Measurements from ENCODE around the gene NPIPA3. TPM values are rescaled to one million over a fixed set of nuclear protein-coding genes. Genes with fewer than 3 reads are reported as not detected.
"Not testable (repeated sequence)": the region's sequence is repeated elsewhere in the genome, so short reads cannot be mapped to it uniquely, and the experiment has no call there.

The NPIPA3 gene
- total RNA-seq (0.28 and 2.2 TPM in 2 replicates), polyA plus RNA-seq (not detected in 2 replicates)

GRCh38 chr16:14703156-14704011, at the start of gene NPIPA3:
Gene NPIPA3, plus strand, starts transcription at chr16:14703411. Its CDS starts 5,533 bp downstream, at chr16:14708944.
- H3K4me3 ChIP-seq; H3K27me3 ChIP-seq; H3K27ac ChIP-seq; DNase-seq (ENCODE audit: low read depth in 1 of 2, low spot score in 1 of 2); H3K36me3 ChIP-seq; H3K4me1 ChIP-seq (ENCODE audit: low read depth); H3K9me3 ChIP-seq (ENCODE audit: low read depth): not testable (repeated sequence)

GRCh38 chr16:14658063-14658462, 45.1 kb upstream of the NPIPA3 start:
- no peak overlapping the region for H3K27ac ChIP-seq
- H3K9me3 ChIP-seq (ENCODE audit: low read depth), result no peaks in the 10 kb centered on the region
- H3K27me3 ChIP-seq, result no peaks in the 10 kb centered on the region
- H3K4me3 ChIP-seq, result no peak overlapping the region
- no peaks in the 10 kb centered on the region for H3K4me1 ChIP-seq (ENCODE audit: low read depth)
- DNase-seq (ENCODE audit: low read depth in 1 of 2, low spot score in 1 of 2), result no peak
- no peak for TF ChIP-seq CTCF (IDR thresholded peaks at IDR 0.05; ENCODE audit: low read depth, low read length)
- peaks cover 29% of the 10 kb centered on the region for H3K36me3 ChIP-seq

- no peak for DNase-seq (ENCODE audit: low read depth in 1 of 2, low spot score in 1 of 2)
- no peaks in the 10 kb centered on the region for H3K9me3 ChIP-seq (ENCODE audit: low read depth)
- H3K27me3 ChIP-seq, result no peaks in the 10 kb centered on the region
- no peak overlapping the region for H3K27ac ChIP-seq
- H3K4me1 ChIP-seq (ENCODE audit: low read depth), result no peaks in the 10 kb centered on the region
- H3K36me3 ChIP-seq, result peaks cover 32% of the 10 kb centered on the region
- no peak for TF ChIP-seq CTCF (IDR thresholded peaks at IDR 0.05; ENCODE audit: low read depth, low read length)
- H3K4me3 ChIP-seq, result no peak overlapping the region
Measured at GRCh38 chr16:14667347-14668266, 35.6 kb upstream of the NPIPA3 start.

GRCh38 chr16:14668556-14669223, 34.5 kb upstream of the NPIPA3 start:
- Histone ChIP-seq H3K27me3 (no peaks in the 10 kb centered on the region), H3K36me3 (peaks cover 24% of the 10 kb centered on the region), H3K4me1 (ENCODE audit: low read depth) (no peaks in the 10 kb centered on the region), H3K27ac (no peak overlapping the region), H3K4me3 (no peak overlapping the region), H3K9me3 (ENCODE audit: low read depth) (no peaks in the 10 kb centered on the region)
- no peak for TF ChIP-seq CTCF (IDR thresholded peaks at IDR 0.05; ENCODE audit: low read depth, low read length)
- DNase-seq (ENCODE audit: low read depth in 1 of 2, low spot score in 1 of 2), result no peak

- no peaks in the 10 kb centered on the region for H3K4me1 ChIP-seq (ENCODE audit: low read depth)
- no peak overlapping the region for H3K27ac ChIP-seq
- no peaks in the 10 kb centered on the region for H3K9me3 ChIP-seq (ENCODE audit: low read depth)
- H3K36me3 ChIP-seq, result peaks cover 19% of the 10 kb centered on the region
- DNase-seq (ENCODE audit: low read depth in 1 of 2, low spot score in 1 of 2), result no peak
- no peaks in the 10 kb centered on the region for H3K27me3 ChIP-seq
- TF ChIP-seq CTCF (IDR thresholded peaks at IDR 0.05; ENCODE audit: low read depth, low read length), result no peak
- H3K4me3 ChIP-seq, result no peak overlapping the region
Measured at GRCh38 chr16:14669776-14670175, 33.4 kb upstream of the NPIPA3 start.

Measured in cardiac muscle cell (in vitro differentiated cells and primary cell).